Activated CD8-positive, alpha-beta T cell treated with anti-CD3 and anti-CD28 coated beads for 36 hours (primary cell): ENCODE data around the gene BCAR1. TPM values are rescaled to one million over a fixed set of nuclear protein-coding genes. Genes with fewer than 3 reads are reported as not detected.
"Not testable (repeated sequence)": the region's sequence is repeated elsewhere in the genome, so short reads cannot be mapped to it uniquely, and the experiment has no call there.

Experiments used
- ATAC-seq: fragments of 200-7000 bp; cut with Tn5 transposase; one replicate; pipeline ENCODE4 v1.10.0; 2021; ENCODE audit warnings: mild to moderate bottlenecking, moderate library complexity
- CTCF ChIA-PET: fragments of 350-600 bp; sonication (Branson Sonifier 250); formaldehyde crosslinking; loops from one replicate; lab custom pipeline; 2021; ENCODE audit warnings: antibody characterized with exemption; lab: Charles Lee
- POLR2A ChIA-PET: fragments of 350-600 bp; sonication (Branson Sonifier 250); formaldehyde crosslinking; loops from one replicate; lab custom pipeline; 2021; ENCODE audit warnings: antibody characterized with exemption; lab: Charles Lee
- DNase-seq: peaks from one replicate; pipeline ENCODE4 v3.0.0-alpha.2; 2020
- H3K27ac Mint-ChIP-seq: one replicate; pipeline ENCODE4 v1.8.0; 2021; ENCODE audit warnings: mild to moderate bottlenecking, mixed read lengths
- H3K27me3 Mint-ChIP-seq: one replicate; pipeline ENCODE4 v1.8.0; 2021; ENCODE audit warnings: mixed read lengths
- H3K36me3 Mint-ChIP-seq: one replicate; pipeline ENCODE4 v1.8.0; 2021; ENCODE audit warnings: low read depth, mixed read lengths
- H3K4me1 Mint-ChIP-seq: one replicate; pipeline ENCODE4 v1.8.0; 2021; ENCODE audit warnings: low read depth, mixed read lengths
- H3K4me3 Mint-ChIP-seq: one replicate; pipeline ENCODE4 v1.8.0; 2021; ENCODE audit warnings: mild to moderate bottlenecking, moderate library complexity, mixed read lengths
- H3K9me3 Mint-ChIP-seq: one replicate; pipeline ENCODE4 v1.8.0; 2021; ENCODE audit warnings: mixed read lengths
- intact Hi-C: fragments of 100-400 bp; cut with micrococcal nuclease; formaldehyde crosslinking; loops from one replicate; pipeline ENCODE4 v1.10.0; 2022
- total RNA-seq, 2 experiments: library from RNA; stranded (reverse); gene quantifications; one replicate each; pipeline ENCODE4 v1.2.3, GENCODE V29; 2021
- TF ChIP-seq, protein P1 (sequence below): fragments of 200-600 bp; IDR thresholded peaks from one replicate; pipeline ENCODE4 v1.8.0; 2022; ENCODE audit warnings: antibody characterized with exemption, mild to moderate bottlenecking

The BCAR1 gene
- total RNA-seq, 2 experiments from 2014 or later, result 0.34 to 0.87 TPM

GRCh38 chr16:75217389-75217851 is 34.0 kb downstream of the BCAR1 start:
- ATAC-seq, result no peak
- no peak overlapping the region for H3K27ac Mint-ChIP-seq
- H3K4me1 Mint-ChIP-seq, result peaks cover 21% of the 10 kb centered on the region

DNA sequence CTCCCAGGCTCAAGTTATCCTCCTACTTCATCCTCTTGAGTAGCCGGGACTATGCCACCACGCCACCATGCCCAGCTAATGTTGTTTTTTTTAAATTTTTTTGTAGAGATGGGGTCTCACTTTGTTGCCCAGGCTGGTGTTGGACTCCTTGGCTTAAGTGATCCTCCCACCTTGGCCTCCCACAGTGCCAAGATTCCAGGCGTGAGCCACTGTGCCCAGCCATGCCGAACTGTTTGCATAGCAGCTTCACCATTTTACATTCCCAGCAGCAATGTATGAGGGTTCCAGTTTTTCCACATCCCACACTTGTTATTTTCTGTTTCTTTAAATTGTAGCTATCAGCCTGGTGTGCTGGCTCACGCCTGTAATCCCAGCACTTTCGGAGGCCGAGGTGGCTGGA is 34.8 kb downstream of the BCAR1 start:
- no peaks in the 10 kb centered on the region for H3K27me3 Mint-ChIP-seq
- CTCF ChIA-PET, result interaction anchor here (1.2 to 6.4 kb wide), 3 partner anchors 17 to 176 kb away, joined by 3 to 62 read pairs (median 5); no protein-coding TSS in a partner anchor
- TF ChIP-seq, protein P1, sequence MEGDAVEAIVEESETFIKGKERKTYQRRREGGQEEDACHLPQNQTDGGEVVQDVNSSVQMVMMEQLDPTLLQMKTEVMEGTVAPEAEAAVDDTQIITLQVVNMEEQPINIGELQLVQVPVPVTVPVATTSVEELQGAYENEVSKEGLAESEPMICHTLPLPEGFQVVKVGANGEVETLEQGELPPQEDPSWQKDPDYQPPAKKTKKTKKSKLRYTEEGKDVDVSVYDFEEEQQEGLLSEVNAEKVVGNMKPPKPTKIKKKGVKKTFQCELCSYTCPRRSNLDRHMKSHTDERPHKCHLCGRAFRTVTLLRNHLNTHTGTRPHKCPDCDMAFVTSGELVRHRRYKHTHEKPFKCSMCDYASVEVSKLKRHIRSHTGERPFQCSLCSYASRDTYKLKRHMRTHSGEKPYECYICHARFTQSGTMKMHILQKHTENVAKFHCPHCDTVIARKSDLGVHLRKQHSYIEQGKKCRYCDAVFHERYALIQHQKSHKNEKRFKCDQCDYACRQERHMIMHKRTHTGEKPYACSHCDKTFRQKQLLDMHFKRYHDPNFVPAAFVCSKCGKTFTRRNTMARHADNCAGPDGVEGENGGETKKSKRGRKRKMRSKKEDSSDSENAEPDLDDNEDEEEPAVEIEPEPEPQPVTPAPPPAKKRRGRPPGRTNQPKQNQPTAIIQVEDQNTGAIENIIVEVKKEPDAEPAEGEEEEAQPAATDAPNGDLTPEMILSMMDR, result no peak
- H3K36me3 Mint-ChIP-seq, result no peaks in the 10 kb centered on the region
- H3K9me3 Mint-ChIP-seq, result no peaks in the 10 kb centered on the region
- intact Hi-C loops, result no loop called here
- H3K4me3 Mint-ChIP-seq, result no peak overlapping the region
- no peak for ATAC-seq
- POLR2A ChIA-PET, result interaction anchor here (0.7 kb wide), 1 partner anchor 173 kb away, joined by 4 read pairs; no protein-coding TSS in a partner anchor
- H3K4me1 Mint-ChIP-seq, result peaks cover 21% of the 10 kb centered on the region
- no peak for DNase-seq
- H3K27ac Mint-ChIP-seq, result no peak overlapping the region

More at GRCh38 chr16:75217389-75217851, 34.0 kb downstream of the BCAR1 start:
- TF ChIP-seq, protein P1, result no peak
- POLR2A ChIA-PET, result no interaction called here
- no peaks in the 10 kb centered on the region for H3K9me3 Mint-ChIP-seq
- DNase-seq, result no peak
- intact Hi-C loops, result no loop called here
- no peak overlapping the region for H3K4me3 Mint-ChIP-seq
- H3K36me3 Mint-ChIP-seq, result no peaks in the 10 kb centered on the region
- CTCF ChIA-PET, result interaction anchor here (1.0 to 6.4 kb wide), 3 partner anchors 16 to 185 kb away, joined by 3 to 62 read pairs (median 5); no protein-coding TSS in a partner anchor
- H3K27me3 Mint-ChIP-seq, result no peaks in the 10 kb centered on the region

DNA sequence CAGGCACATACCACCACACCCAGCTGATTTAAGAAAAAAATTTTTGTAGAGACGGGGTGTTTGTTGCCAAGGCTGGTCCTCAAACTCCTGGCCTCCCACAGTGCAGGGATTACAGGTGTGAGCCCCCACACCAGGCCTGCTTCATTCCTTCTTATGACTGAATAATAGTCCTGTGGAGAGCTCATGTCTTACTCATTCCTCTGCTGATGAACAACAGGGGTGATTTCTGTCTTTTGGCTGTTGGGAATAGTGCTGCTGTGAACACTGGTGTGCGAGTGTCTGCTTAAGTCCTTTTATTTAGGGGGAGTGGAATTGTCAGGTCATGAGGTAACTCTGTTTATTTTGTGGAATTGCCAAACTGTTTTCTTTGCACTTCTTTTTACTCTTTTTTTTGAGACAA is 35.3 kb downstream of the BCAR1 start:
- TF ChIP-seq, protein P1, result no peak
- Mint-ChIP-seq H3K4me1 (peaks cover 20% of the 10 kb centered on the region), H3K4me3 (no peak overlapping the region), H3K27ac (no peak overlapping the region), H3K9me3 (no peaks in the 10 kb centered on the region), H3K36me3 (no peaks in the 10 kb centered on the region), H3K27me3 (no peaks in the 10 kb centered on the region)
- CTCF ChIA-PET, result interaction anchor here (1.2 to 6.4 kb wide), 2 partner anchors 18 to 177 kb away, joined by 3 to 62 read pairs; no protein-coding TSS in a partner anchor
- POLR2A ChIA-PET, result interaction anchor here (0.7 kb wide), 1 partner anchor 174 kb away, joined by 4 read pairs; no protein-coding TSS in a partner anchor
- DNase-seq (no peak), ATAC-seq (no peak)
- intact Hi-C loops, result no loop called here

DNA sequence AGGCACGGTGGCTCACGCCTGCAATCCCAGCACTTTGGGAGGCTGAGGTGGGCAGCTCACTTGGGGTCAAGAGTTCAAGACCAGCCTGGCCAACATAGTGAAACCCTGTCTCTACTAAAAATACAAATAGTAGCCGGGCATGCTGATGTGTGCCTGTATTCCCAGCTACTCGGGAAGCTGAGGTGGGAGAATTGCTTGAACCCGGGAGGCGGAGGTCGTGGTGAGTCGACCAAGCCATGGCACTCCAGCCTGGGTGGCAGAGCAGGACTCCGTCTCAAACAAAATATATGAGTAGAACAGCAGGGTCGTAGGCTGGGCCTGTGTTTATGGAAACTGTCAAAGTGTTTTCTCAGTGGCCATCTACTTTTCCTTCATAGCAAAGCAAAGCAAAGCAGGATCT is 40.1 kb downstream of the BCAR1 start:
- ATAC-seq, H3K4me1 Mint-ChIP-seq, H3K36me3 Mint-ChIP-seq, H3K4me3 Mint-ChIP-seq, H3K27ac Mint-ChIP-seq, H3K9me3 Mint-ChIP-seq, H3K27me3 Mint-ChIP-seq, POLR2A ChIA-PET, intact Hi-C loops, DNase-seq: not testable (repeated sequence)
- CTCF ChIA-PET, result interaction anchor here (1.4 kb wide), 1 partner anchor 12 kb away, joined by 5 read pairs; no protein-coding TSS in a partner anchor

- intact Hi-C loops, result no loop called here
- no peaks in the 10 kb centered on the region for H3K9me3 Mint-ChIP-seq
- no peaks in the 10 kb centered on the region for H3K27me3 Mint-ChIP-seq
- no peaks in the 10 kb centered on the region for H3K36me3 Mint-ChIP-seq
- H3K27ac Mint-ChIP-seq, result no peak overlapping the region
- ChIA-PET POLR2A (no interaction called here), CTCF (interaction anchor here (1.4 kb wide), 1 partner anchor 10 kb away, joined by 5 read pairs; no protein-coding TSS in a partner anchor)
- no peak overlapping the region for H3K4me3 Mint-ChIP-seq
- ATAC-seq (no peak), DNase-seq (no peak)
- TF ChIP-seq, protein P1, result no peak
- H3K4me1 Mint-ChIP-seq, result no peaks in the 10 kb centered on the region
Measured at GRCh38 chr16:75209944-75210343, 41.5 kb downstream of the BCAR1 start.

DNA sequence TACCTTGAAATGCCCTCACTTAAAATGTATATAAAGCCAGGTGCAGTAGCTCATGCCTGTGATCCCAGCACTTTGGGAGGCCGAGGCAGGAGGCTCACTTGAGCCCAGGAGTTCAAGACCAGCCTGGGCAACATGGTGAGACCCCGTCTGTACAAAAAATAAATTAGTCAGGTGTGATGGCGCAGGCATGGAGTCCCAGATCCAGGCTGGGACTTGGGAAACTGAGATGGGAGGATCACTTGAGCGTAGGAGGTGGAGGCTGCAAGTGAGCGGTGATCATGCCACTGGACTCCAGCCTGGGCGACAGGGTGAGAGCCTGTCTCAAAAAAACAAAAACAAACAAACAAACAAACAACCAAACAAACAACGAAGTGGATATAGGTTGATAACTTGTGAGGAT is 41.9 kb downstream of the BCAR1 start:
- H3K4me1 Mint-ChIP-seq, H3K27me3 Mint-ChIP-seq, H3K27ac Mint-ChIP-seq, DNase-seq, POLR2A ChIA-PET, ATAC-seq, H3K36me3 Mint-ChIP-seq, intact Hi-C loops, H3K4me3 Mint-ChIP-seq, H3K9me3 Mint-ChIP-seq, CTCF ChIA-PET: not testable (repeated sequence)
